SH-SY5Y (cell line): ENCODE measurements around the gene HMHB1.

Source experiments
- GATA2 ChIP-seq: IDR thresholded peaks from 2 replicates; pipeline ENCODE4 v1.6.1; 2011; ENCODE audit warnings: mild to moderate bottlenecking, low read depth, low read length
- GATA3 ChIP-seq: IDR thresholded peaks from 2 replicates; pipeline ENCODE4 v1.6.1; 2011; ENCODE audit warnings: low read depth, mild to moderate bottlenecking, low read length, moderate library complexity

HMHB1 gene

GRCh38 chr5:143790457-143791112, 21.4 kb upstream of the HMHB1 start:
- TF ChIP-seq GATA2 = peak; percentile 31; the same call in 1 of the 2 replicates
- no peak for TF ChIP-seq GATA3

GRCh38 chr5:143791848-143792731, 19.9 kb upstream of the HMHB1 start:
- TF ChIP-seq GATA3 = no peak

GRCh38 chr5:143793249-143793648, 18.7 kb upstream of the HMHB1 start:
- no peak for TF ChIP-seq GATA3
- TF ChIP-seq GATA2 = no peak

GRCh38 chr5:143796125-143796524, 15.8 kb upstream of the HMHB1 start:
- TF ChIP-seq GATA2 = no peak
- TF ChIP-seq GATA3 = no peak

- TF ChIP-seq GATA3 (no peak), GATA2 (no peak)
Measured at GRCh38 chr5:143796753-143797152, 15.2 kb upstream of the HMHB1 start.

GRCh38 chr5:143800715-143801114, 11.2 kb upstream of the HMHB1 start:
- TF ChIP-seq GATA3 = no peak
- no peak for TF ChIP-seq GATA2

GRCh38 chr5:143801252-143801939, 10.6 kb upstream of the HMHB1 start:
- TF ChIP-seq GATA3 = no peak
- no peak for TF ChIP-seq GATA2

- no peak for TF ChIP-seq GATA2
- TF ChIP-seq GATA3 = no peak
Measured at GRCh38 chr5:143805861-143806260, 6.1 kb upstream of the HMHB1 start.

GRCh38 chr5:143806579-143806978, 5.4 kb upstream of the HMHB1 start:
- TF ChIP-seq GATA2 = no peak
- TF ChIP-seq GATA3 = no peak

GRCh38 chr5:143807401-143807800, 4.6 kb upstream of the HMHB1 start:
- TF ChIP-seq GATA3 = no peak
- TF ChIP-seq GATA2 = no peak

GRCh38 chr5:143819716-143820115, 7.8 kb downstream of the HMHB1 start:
- TF ChIP-seq GATA2 = no peak
- TF ChIP-seq GATA3 = no peak

- TF ChIP-seq GATA3 (no peak), GATA2 (no peak)
Measured at GRCh38 chr5:143820451-143820850, 8.5 kb downstream of the HMHB1 start.

- no peak for TF ChIP-seq GATA2
- no peak for TF ChIP-seq GATA3
Measured at GRCh38 chr5:143824851-143825720, 13.1 kb downstream of the HMHB1 start.
